Left lung (tissue), 10 donors: ENCODE data around the gene TRPM3. TPM values are rescaled to one million over a fixed set of nuclear protein-coding genes. Genes with fewer than 3 reads are reported as not detected.
"Not testable (repeated sequence)": the region's sequence is repeated elsewhere in the genome, so short reads cannot be mapped to it uniquely, and the experiment has no call there.

ENCODE experiments used
- ATAC-seq: fragments of 200-7000 bp; cut with Tn5 transposase; one replicate; pipeline ENCODE4 v1.9.1; 2020; ENCODE audit warnings: moderate library complexity
- DNase-seq, 4 donors: peaks; one replicate each; pipeline ENCODE4 v3.0.0-alpha.2; 2013 to 2020
- H3K27ac ChIP-seq, 2 donors: fragments of 200-600 bp; sonication (generic) in 1 of 2; one replicate each; pipeline versions ENCODE4 v1.5.0 to v1.8.0; 2020 to 2021
- H3K27me3 ChIP-seq, 2 donors: fragments of 200-600 bp; sonication (generic) in 1 of 2; one replicate each; pipeline versions ENCODE4 v1.5.0 to v1.8.0; 2020 to 2021
- H3K36me3 ChIP-seq, 2 donors: fragments of 200-600 bp; sonication (generic) in 1 of 2; one replicate each; pipeline versions ENCODE4 v1.5.0 to v1.8.0; 2020 to 2021
- H3K4me1 ChIP-seq, 2 donors: fragments of 200-600 bp; one replicate each; pipeline ENCODE4 v1.8.0; 2021
- H3K4me3 ChIP-seq, 2 donors: fragments of 200-600 bp; sonication (generic) in 1 of 2; one replicate each; pipeline versions ENCODE4 v1.5.0 to v1.8.0; 2020 to 2021; ENCODE audit warnings: mild to moderate bottlenecking in 1 of 2
- H3K9me3 ChIP-seq, 2 donors: fragments of 200-600 bp; sonication (generic) in 1 of 2; one replicate each; pipeline versions ENCODE4 v1.5.0 to v1.8.0; 2020 to 2021
- intact Hi-C, 2 donors: fragments of 100-400 bp; cut with DNase I; formaldehyde crosslinking; loops; one replicate each; pipeline versions ENCODE4 v1.11.2 to v1.14.2; 2022
- polyA plus RNA-seq, 6 donors: library from polyadenylated mRNA; unstranded; fragments of 120-200 nt; gene quantifications; one replicate each; pipeline ENCODE4 v1.2.1, GENCODE V29; 2013; ENCODE audit not compliant: insufficient read length in 6 of 6
- total RNA-seq, 2 donors: library from RNA; stranded (reverse); fragmentation: NEBNext Ultra II Directional; extraction: Animal tissue kit (Norgen Biotek cat#: 25700); gene quantifications; one replicate each; pipeline ENCODE4 v1.2.1, GENCODE V29; 2021
- TF ChIP-seq, protein P1 (sequence below), 2 donors: fragments of 200-600 bp; sonication (generic) in 1 of 2; IDR thresholded peaks; one replicate each; pipeline versions ENCODE4 v1.5.0 to v1.8.0; 2021; ENCODE audit warnings: antibody characterized with exemption in 2 of 2
- donor health status: DM: no; HTN: yes; CAD: no.
- donor health status: DM: no; HTN: no; CAD: no.

The TRPM3 gene
- total and polyA plus RNA-seq, 8 donors, result 0.17 to 2.1 (median 1.2) TPM

DNA sequence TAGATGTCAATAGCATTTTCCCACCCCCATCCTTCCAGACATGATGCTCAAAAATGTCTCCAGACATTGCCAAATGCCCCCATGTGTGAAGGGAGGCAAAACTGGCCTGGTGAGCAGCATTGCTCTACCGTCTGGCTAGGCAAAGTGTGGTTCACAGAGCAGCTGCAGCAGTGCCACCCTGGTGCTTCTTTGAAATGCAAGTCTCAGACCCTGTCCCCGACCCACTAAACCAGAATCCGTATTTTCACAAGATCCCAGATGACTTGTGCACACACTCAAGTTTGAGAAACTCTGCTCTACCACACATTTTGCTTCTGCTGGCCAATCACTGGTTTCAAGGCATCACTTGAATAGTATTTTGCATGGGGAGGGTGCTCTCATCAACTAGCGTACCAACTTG, 480.4 kb downstream of the TRPM3 start:
- Histone ChIP-seq H3K9me3 (no peaks in the 10 kb centered on the region), H3K36me3 (no peaks in the 10 kb centered on the region), H3K4me1 (no peaks in the 10 kb centered on the region), H3K4me3 (no peak overlapping the region), H3K27ac (no peak overlapping the region), H3K27me3 (no peaks in the 10 kb centered on the region)
- TF ChIP-seq, protein P1, sequence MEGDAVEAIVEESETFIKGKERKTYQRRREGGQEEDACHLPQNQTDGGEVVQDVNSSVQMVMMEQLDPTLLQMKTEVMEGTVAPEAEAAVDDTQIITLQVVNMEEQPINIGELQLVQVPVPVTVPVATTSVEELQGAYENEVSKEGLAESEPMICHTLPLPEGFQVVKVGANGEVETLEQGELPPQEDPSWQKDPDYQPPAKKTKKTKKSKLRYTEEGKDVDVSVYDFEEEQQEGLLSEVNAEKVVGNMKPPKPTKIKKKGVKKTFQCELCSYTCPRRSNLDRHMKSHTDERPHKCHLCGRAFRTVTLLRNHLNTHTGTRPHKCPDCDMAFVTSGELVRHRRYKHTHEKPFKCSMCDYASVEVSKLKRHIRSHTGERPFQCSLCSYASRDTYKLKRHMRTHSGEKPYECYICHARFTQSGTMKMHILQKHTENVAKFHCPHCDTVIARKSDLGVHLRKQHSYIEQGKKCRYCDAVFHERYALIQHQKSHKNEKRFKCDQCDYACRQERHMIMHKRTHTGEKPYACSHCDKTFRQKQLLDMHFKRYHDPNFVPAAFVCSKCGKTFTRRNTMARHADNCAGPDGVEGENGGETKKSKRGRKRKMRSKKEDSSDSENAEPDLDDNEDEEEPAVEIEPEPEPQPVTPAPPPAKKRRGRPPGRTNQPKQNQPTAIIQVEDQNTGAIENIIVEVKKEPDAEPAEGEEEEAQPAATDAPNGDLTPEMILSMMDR (IDR thresholded peaks at IDR 0.05), result no peak
- intact Hi-C loops, result no loop called here
- DNase-seq, result no peak
- no peak for ATAC-seq

DNA sequence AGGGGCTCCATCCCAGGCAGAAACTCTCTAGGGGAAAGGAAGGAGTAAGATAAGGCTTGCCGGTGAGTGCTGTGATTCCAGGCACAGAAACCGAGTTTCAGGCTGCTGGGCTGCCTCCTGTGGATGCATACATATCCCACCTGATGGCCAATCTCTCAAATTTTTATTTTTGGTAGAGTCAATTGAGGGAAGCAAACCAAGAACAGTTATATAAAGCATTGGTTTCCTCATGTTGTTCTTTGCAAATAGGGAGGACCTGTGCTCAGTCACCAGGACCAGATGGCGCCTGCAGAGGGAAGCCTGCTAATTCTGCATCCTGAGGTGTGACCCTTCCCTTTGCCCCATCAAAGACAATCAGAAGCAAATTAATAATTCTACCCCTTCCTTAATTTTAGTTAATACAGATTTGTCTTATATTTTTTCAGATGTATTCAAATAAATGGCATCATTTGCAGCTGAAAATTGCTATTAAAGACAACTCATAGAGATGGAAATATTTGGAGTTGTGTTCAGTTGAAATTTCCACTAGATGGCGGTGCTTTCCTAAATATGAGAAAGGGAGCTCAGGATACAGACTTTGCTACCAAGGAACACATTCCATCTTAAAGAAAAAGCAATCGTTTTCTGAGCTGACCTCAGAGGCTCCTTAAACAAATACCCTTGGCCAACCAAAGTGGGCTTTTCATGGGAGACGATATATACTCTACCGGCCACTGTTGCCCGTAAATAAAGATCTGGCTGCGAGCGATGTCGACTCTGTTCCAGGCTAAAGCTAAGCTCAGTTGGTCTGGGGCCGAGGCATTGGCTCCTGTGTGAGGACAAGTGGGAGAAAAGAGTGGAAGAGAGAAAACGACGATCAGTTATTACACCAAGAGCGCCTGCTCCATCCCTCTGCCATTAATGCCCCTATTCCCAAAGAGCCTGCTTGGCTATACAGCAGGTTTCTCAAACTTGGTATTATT, 481.3 kb downstream of the TRPM3 start:
- Histone ChIP-seq H3K27me3 (no peaks in the 10 kb centered on the region), H3K4me3 (no peak overlapping the region), H3K4me1 (no peaks in the 10 kb centered on the region), H3K9me3 (no peaks in the 10 kb centered on the region), H3K36me3 (no peaks in the 10 kb centered on the region), H3K27ac (no peak overlapping the region)
- ATAC-seq, result peak; percentile 86
- TF ChIP-seq, protein P1 (IDR thresholded peaks at IDR 0.05), result peak; percentile 34 to 53
- intact Hi-C loops, result loop anchor here in 1 of 2 donors (5.0 kb wide), 1 partner anchor 612 kb away; no protein-coding TSS in a partner anchor
- DNase-seq, result peak in 2 of 4 donors; percentile 44 to 57

DNA sequence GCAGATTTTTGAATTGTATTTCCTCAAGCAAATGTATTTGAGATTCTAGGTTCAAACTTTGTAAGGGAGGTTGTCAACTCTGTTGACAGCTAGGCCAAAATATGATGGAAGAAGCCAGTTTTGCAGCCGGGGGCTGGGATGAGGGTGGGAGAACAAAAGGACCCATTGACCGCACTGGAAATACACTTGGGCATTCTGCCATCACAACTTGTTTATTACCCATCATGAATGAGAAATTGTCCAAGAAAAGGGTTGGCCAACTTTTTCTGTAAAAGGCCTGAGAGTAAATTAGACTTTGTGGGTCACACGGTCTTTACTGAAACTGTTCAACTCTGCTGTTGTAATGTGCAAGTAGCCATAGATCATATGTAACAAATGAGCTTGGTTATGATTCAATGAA, 485.6 kb downstream of the TRPM3 start:
- H3K27me3 ChIP-seq, result no peaks in the 10 kb centered on the region
- ATAC-seq (no peak), DNase-seq (no peak)
- no peak overlapping the region for H3K4me3 ChIP-seq
- TF ChIP-seq, protein P1 (IDR thresholded peaks at IDR 0.05), result no peak
- H3K36me3 ChIP-seq, result no peaks in the 10 kb centered on the region
- H3K27ac ChIP-seq, result no peak overlapping the region
- no peaks in the 10 kb centered on the region for H3K4me1 ChIP-seq
- intact Hi-C loops, result loop anchor here in 1 of 2 donors (5.0 kb wide), 1 partner anchor 617 kb away; no protein-coding TSS in a partner anchor
- H3K9me3 ChIP-seq, result no peaks in the 10 kb centered on the region

DNA sequence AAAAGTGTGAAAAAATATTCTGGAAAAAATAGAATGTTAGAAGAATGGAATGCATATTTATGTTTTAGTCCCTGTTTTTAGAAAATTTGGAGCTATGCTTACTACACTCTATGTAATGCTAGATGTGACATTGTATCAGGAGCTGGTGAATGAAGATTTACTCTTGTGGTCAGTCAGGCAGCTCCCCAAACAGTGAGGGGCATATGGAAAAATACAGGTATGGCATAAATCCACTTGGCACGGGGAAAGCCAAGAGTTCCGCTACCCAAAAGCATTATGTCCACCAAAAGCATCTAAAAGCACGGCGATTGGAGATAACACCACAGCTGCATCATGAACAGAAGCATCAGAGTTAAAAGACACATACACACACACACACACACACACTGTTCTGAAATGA, 486.7 kb downstream of the TRPM3 start:
- Histone ChIP-seq H3K36me3 (no peaks in the 10 kb centered on the region), H3K4me3 (no peak overlapping the region), H3K9me3 (no peaks in the 10 kb centered on the region), H3K4me1 (no peaks in the 10 kb centered on the region), H3K27ac (no peak overlapping the region), H3K27me3 (no peaks in the 10 kb centered on the region)
- DNase-seq, result no peak
- intact Hi-C loops, result loop anchor here in 1 of 2 donors (5.0 kb wide), 1 partner anchor 618 kb away; no protein-coding TSS in a partner anchor
- TF ChIP-seq, protein P1 (IDR thresholded peaks at IDR 0.05), result no peak
- no peak for ATAC-seq

DNA sequence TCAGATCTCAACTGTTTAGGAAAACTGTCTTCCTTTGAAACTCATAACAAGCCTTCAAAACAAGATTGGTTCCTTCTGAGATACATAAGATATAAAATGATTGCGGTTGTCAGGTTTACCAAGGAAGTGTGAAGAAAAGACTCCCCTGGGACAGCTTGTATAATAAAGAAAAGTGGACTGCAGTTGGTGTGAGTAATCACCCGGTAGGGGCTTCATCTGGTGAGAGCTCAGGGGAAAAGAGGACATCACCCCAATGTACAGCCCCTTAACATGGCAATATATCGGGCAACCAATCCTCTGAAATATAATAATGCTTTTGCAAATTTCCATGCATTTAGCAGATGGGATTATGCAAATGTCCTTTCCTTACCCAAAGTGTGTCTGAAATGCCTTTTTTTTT, 490.4 kb downstream of the TRPM3 start:
- no peaks in the 10 kb centered on the region for H3K4me1 ChIP-seq
- no peaks in the 10 kb centered on the region for H3K9me3 ChIP-seq
- no peaks in the 10 kb centered on the region for H3K27me3 ChIP-seq
- TF ChIP-seq, protein P1 (IDR thresholded peaks at IDR 0.05), result no peak
- no peak overlapping the region for H3K27ac ChIP-seq
- no peak for DNase-seq
- H3K36me3 ChIP-seq, result no peaks in the 10 kb centered on the region
- intact Hi-C loops, result no loop called here
- ATAC-seq, result no peak
- H3K4me3 ChIP-seq, result no peak overlapping the region

DNA sequence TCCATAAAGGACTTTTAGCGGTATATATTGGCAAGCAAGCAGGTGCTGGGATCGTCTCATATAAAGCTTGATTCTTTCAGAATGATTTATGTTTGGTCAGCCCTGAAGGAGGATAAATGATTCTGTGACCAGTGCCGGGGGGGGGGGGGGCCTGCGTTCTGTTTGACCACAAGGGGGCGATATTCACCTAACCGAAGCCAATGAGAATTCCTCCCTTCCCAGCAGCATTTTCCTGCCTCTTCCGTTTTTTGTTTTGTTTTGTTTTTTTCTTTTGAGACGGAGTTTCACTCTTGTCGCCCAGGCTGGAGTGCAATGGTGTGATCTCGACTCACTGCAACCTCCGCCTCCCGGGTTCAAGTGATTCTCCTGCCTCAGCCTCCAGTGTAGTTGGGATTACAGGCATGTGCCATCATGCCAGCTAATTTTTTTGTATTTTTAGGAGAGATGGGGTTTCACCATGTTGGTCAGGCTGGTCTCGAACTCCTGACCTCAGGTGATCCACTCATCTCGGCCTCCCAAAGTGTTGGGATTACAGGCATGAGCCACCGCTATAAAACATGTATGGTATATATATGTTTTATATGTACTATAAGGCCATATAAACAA, 492.2 kb downstream of the TRPM3 start:
- DNase-seq, H3K4me1 ChIP-seq, H3K9me3 ChIP-seq, ATAC-seq, H3K36me3 ChIP-seq, H3K27ac ChIP-seq, H3K27me3 ChIP-seq, intact Hi-C loops, H3K4me3 ChIP-seq: not testable (repeated sequence)
